ENCODE data around the gene BRD4. TPM values are rescaled to one million over a fixed set of nuclear protein-coding genes. Genes with fewer than 3 reads are reported as not detected.

The BRD4 gene
- total and polyA plus RNA-seq, 2 experiments from 2014 or later = 63.8 to 115 TPM

- H3K79me2 ChIP-seq (replicated peaks; ENCODE audit: insufficient read depth) = peaks cover 75% of the 10 kb centered on the region
- peaks cover 86% of the 10 kb centered on the region for H3K36me3 Mint-ChIP-seq (ENCODE audit: low read depth)
- peaks cover 3% of the 10 kb centered on the region; the same call in 2 of the 3 replicates for H3K4me1 Mint-ChIP-seq
- TF ChIP-seq EZH2phosphoT487 (IDR thresholded peaks at IDR 0.05; ENCODE audit: unreplicated experiment) (no peak), EZH2 (IDR thresholded peaks at IDR 0.05; ENCODE audit: low read depth, unreplicated experiment) (no peak), POLR2AphosphoS5 (IDR thresholded peaks at IDR 0.05; ENCODE audit: low read depth) (no peak), CREB1 (CRISPR knock-in tag; IDR thresholded peaks at IDR 0.05; ENCODE audit: low read depth) (no peak), STAT1 (IDR thresholded peaks at IDR 0.05; ENCODE audit: unreplicated experiment) (no peak), NANOG (IDR thresholded peaks at IDR 0.05; ENCODE audit: borderline replicate concordance) (no peak), ZNF114 (CRISPR knock-in tag; IDR thresholded peaks at IDR 0.05) (no peak)
- TF ChIP-seq, protein P1, sequence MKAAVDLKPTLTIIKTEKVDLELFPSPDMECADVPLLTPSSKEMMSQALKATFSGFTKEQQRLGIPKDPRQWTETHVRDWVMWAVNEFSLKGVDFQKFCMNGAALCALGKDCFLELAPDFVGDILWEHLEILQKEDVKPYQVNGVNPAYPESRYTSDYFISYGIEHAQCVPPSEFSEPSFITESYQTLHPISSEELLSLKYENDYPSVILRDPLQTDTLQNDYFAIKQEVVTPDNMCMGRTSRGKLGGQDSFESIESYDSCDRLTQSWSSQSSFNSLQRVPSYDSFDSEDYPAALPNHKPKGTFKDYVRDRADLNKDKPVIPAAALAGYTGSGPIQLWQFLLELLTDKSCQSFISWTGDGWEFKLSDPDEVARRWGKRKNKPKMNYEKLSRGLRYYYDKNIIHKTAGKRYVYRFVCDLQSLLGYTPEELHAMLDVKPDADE (IDR thresholded peaks at IDR 0.05) = no peak
- TF ChIP-seq, protein P2, sequence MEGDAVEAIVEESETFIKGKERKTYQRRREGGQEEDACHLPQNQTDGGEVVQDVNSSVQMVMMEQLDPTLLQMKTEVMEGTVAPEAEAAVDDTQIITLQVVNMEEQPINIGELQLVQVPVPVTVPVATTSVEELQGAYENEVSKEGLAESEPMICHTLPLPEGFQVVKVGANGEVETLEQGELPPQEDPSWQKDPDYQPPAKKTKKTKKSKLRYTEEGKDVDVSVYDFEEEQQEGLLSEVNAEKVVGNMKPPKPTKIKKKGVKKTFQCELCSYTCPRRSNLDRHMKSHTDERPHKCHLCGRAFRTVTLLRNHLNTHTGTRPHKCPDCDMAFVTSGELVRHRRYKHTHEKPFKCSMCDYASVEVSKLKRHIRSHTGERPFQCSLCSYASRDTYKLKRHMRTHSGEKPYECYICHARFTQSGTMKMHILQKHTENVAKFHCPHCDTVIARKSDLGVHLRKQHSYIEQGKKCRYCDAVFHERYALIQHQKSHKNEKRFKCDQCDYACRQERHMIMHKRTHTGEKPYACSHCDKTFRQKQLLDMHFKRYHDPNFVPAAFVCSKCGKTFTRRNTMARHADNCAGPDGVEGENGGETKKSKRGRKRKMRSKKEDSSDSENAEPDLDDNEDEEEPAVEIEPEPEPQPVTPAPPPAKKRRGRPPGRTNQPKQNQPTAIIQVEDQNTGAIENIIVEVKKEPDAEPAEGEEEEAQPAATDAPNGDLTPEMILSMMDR (conservative IDR thresholded peaks at IDR 0.05; ENCODE audit: low read depth in 2 of 2) = no peak
- TF ChIP-seq, protein P3, sequence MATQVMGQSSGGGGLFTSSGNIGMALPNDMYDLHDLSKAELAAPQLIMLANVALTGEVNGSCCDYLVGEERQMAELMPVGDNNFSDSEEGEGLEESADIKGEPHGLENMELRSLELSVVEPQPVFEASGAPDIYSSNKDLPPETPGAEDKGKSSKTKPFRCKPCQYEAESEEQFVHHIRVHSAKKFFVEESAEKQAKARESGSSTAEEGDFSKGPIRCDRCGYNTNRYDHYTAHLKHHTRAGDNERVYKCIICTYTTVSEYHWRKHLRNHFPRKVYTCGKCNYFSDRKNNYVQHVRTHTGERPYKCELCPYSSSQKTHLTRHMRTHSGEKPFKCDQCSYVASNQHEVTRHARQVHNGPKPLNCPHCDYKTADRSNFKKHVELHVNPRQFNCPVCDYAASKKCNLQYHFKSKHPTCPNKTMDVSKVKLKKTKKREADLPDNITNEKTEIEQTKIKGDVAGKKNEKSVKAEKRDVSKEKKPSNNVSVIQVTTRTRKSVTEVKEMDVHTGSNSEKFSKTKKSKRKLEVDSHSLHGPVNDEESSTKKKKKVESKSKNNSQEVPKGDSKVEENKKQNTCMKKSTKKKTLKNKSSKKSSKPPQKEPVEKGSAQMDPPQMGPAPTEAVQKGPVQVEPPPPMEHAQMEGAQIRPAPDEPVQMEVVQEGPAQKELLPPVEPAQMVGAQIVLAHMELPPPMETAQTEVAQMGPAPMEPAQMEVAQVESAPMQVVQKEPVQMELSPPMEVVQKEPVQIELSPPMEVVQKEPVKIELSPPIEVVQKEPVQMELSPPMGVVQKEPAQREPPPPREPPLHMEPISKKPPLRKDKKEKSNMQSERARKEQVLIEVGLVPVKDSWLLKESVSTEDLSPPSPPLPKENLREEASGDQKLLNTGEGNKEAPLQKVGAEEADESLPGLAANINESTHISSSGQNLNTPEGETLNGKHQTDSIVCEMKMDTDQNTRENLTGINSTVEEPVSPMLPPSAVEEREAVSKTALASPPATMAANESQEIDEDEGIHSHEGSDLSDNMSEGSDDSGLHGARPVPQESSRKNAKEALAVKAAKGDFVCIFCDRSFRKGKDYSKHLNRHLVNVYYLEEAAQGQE (IDR thresholded peaks at IDR 0.05; ENCODE audit: unreplicated experiment) = no peak
- H3K27ac ChIP-seq (ENCODE audit: low read depth) = no peak overlapping the region
- peak overlapping the region; percentile 74; the same call in 1 of the 2 replicates for H3K27ac Mint-ChIP-seq
- no peaks in the 10 kb centered on the region for H3K9me3 Mint-ChIP-seq
- peaks cover 15% of the 10 kb centered on the region for H3K27me3 Mint-ChIP-seq (ENCODE audit: insufficient read depth, low read depth, poor library complexity)
- no peaks in the 10 kb centered on the region for H3K9me2 ChIP-seq (ENCODE audit: insufficient read depth)
- H4K20me1 ChIP-seq (replicated peaks; ENCODE audit: insufficient read depth) = peaks cover 76% of the 10 kb centered on the region
- peaks cover 30% of the 10 kb centered on the region; the same call in 1 of the 2 replicates for H3F3A ChIP-seq (replicated peaks; ENCODE audit: low read depth)
- H3K36me3 ChIP-seq (ENCODE audit: insufficient read depth) = peaks cover 25% of the 10 kb centered on the region
- no peak overlapping the region for H3K4me3 ChIP-seq
- H3K4me2 ChIP-seq = no peak overlapping the region
- DNase-seq (ENCODE audit: low spot score) (no peak), ATAC-seq (no peak)
- no peaks in the 10 kb centered on the region for H3K4me1 ChIP-seq (ENCODE audit: insufficient read depth)
- H2AFZ ChIP-seq = no peak overlapping the region
- no peaks in the 10 kb centered on the region for H3K27me3 ChIP-seq (ENCODE audit: insufficient read depth)
- H3K4me3 Mint-ChIP-seq = no peak overlapping the region
These were observed 64.0 kb downstream of the BRD4 start for GRCh38 chr19:15268192-15268927.
